Kidney glomerular epithelial cell (primary cell): ENCODE data around the gene SLC25A25.
A peak's percentile ranks its signal among the peaks of the same experiment; 100 is the strongest.
"Not testable (repeated sequence)": the region's sequence is repeated elsewhere in the genome, so short reads cannot be mapped to it uniquely, and the experiment has no call there.

Experiments used
- DNase-seq: peaks from one replicate; lab custom pipeline; 2025; lab: John Stamatoyannopoulos, UW

The SLC25A25 gene

DNA sequence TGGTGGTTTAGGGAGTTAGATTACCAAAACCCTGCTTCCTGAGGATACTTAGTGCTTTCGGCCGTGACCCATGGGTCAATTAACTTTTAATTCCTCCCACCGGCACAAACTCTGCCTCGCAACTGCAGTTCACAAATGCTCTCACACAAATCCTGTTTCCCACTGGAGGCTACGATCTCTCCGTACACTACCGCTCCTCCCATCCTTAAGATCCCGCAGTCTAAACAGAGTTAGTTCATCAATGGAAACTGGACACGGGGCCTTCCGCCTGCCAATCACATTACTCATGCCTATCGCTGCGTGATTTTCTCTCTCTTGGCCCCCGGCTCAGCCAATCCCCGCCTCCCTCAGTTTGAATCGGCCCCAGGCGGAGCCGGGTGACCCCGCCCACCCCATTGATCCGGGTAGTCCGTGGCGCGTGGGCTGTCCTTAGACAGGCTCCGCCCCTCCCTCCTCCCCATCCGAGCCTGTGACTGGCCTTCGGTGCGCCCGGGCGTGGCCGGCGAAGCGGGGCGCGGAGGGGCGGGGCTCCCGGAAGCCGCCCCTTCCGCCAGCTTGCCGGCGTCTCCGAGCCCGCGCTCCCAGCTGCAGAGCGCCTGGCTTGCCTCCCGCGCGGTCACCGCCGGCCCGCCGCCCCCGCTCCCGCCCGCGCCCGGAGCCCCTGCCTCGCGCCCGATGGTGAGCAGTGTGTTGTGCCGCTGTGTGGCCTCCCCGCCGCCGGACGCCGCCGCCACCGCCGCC lies at the start of gene SLC25A25:
TSS of gene SLC25A25 (plus strand) at position 588 of the 741 bp plus-strand sequence. CDS start at position 676, 88 bp downstream.
- peak; percentile 95 for DNase-seq

DNA sequence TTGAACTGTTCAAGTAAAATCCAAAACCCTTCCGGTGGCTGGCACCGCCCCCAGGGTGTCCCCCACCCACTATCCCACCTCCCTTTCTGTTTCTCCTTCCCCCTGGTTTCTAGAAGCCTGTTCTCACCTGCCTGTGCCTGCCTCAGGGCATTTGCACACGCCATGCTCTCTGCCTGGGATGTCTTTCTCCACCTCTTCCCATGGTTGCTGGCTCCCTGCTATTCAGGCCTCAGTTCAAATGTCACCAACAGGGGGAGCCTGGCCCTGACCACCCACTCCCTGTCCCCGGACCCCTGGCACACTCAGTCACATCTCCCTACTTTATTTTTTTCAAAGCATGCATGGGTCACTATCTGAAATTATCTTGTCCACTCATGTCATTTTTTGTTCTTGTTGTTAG lies 47.3 kb upstream of the SLC25A25 start:
- DNase-seq, result no peak

DNA sequence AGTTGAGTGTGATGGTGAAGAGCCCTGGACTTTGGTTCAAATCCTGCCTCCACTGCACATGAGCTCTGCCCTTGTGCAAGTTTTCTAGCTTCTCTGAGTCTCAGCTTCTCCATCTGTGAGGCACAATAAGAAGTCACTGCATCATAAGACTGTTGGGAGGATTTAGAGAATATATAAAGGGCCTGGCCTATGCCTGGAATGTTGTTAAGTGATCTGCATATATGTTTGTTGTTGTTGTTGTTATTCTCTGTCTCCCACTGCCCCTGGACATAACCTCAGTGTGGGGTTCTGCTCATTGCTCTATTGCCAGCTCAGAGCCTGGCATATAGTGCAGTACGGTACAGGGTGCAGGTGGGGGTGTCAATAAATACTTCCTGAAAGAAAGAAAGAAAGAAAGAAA lies 46.9 kb upstream of the SLC25A25 start:
- DNase-seq, result no peak

- DNase-seq, result peak; percentile 2
Measured at GRCh38 chr9:128022886-128023285, 45.1 kb upstream of the SLC25A25 start.

GRCh38 chr9:128023671-128024070 lies 44.4 kb upstream of the SLC25A25 start:
- DNase-seq, result not testable (repeated sequence)

- DNase-seq, result no peak
Measured at GRCh38 chr9:128024761-128025308, 43.2 kb upstream of the SLC25A25 start.

DNA sequence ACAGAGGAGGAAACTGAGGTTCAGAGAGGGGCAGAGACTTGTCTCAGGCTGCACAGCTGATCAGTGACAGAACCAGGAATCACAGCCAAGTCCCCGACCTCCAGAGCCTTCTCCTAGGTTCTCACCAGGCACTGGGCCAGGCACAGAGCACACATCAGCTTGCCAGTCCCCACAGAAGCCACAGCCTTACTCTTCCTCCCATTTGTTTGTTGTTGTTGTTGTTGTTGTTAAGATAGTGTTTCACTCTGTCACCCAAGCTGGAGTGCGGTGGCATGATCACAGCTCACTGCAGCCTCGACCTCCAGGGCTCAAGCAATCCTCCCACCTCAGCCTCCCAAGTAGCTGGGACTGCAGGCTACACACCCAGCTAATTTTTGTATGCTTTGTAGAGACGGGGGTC lies 42.3 kb upstream of the SLC25A25 start:
- no peak for DNase-seq

DNA sequence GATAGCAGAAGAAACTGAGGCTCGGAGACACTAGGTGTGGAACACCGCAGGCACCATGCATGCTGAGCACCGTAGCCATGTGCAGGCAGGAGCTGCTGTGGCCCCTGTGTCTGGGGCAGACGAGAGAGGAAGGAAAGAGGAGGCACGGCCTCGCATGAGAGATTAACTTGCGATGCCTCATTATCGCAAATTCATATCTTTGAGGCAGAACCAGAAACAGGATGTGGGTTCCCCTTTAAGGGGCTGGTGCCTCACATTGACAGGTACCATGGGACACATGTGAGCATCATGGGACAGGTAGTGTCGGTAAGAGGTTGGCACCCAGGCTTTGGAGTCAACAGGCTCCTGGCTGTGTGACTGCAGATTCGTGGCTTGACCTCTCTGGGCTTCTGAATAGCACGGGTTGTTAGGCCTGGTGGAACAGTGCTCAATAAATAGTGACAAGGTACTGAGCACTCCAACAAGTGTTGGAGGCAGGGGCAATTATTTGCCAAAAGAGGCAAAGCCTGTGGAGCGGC lies 41.7 kb upstream of the SLC25A25 start:
- no peak for DNase-seq

DNA sequence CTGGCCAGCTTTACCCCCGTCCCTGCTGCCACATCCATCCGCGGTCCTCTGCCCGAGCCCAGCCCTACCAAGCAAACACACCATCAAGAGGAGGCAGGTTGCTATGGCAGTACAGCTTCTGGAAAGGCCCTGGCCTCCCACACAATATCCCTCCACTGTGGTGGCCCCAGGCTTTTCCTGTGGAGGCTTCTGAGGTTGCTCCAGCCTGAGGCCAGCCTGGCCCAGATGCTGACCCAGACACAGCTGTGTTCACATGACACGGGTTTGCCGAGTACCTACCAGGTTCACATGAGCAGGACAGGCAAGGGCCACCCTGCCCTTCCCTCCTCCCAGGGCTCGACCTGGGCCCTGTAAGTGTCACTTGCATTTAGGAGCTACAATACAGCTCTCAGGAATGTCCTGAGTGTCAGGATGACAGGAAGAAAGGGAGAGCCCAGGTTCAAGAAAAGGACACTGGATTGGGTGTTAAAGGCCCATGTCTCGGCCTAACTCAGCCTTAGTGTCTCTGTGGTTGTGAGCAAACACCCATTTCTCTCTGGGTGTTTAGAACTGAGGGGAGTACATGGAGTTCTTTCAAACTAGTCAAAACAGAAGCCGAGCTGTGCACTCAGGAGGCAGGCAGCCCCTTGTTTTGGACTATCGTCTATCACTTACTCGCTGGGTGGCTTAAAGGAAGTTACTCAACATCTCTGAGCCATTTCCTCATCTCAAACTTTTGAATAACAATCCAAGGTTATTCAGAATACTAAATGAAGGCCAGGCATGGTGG lies 41.1 kb upstream of the SLC25A25 start:
- DNase-seq, result no peak

DNA sequence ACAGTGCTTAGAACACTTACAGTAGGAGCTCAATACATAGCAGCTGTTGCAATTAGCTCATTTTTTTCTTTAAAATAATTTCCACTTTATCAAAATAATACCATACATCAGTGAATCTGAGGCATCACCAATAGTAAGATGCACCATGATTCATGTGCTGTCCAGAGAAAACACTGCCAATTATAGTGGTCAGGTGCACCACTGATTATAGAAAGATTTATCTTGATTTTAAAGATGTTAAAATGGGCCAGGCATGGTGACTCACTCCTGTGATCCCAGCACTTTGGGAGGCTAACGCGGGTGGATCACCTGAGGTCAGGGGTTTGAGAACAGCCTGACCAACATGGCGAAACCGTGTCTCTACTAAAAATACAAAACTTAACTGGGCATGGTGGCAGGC lies 40.3 kb upstream of the SLC25A25 start:
- no peak for DNase-seq

GRCh38 chr9:128033609-128034008 lies 34.4 kb upstream of the SLC25A25 start:
- DNase-seq, result no peak

- DNase-seq, result peak; percentile 47
Measured at GRCh38 chr9:128034821-128035652, 33.0 kb upstream of the SLC25A25 start.

DNA sequence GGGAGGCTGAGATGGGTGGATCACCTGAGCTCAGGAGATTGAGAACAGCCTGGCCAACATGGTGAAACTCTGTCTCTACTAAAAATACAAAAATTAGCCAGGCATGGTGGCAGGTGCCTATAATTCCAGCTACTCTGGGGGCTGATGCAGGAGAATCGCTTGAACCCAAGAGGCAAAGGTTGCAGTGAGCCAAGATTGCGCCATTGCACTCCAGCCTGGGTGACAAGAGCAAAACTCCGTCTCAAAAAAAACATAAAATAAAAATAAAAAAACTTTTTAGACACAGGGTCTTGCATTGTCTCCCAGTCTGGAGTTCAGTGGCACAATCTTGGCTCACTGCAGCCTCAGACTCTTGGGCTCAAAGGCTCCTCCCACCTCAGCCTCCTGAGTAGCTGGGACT lies 31.5 kb upstream of the SLC25A25 start:
- not testable (repeated sequence) for DNase-seq

DNA sequence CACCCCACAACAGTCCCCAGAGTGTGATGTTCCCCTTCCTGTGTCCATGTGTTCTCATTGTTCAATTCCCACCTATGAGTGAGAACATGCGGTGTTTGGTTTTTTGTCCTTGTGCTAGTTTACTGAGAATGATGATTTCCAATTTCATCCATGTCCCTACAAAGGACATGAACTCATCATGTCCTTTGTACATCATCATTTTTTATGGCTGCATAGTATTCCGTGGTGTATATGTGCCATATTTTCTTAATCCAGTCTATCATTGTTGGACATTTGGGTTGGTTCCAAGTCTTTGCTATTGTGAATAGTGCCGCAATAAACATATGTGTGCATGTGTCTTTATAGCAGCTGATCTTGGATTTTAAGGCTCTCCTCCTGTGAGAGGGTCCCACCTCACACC lies 27.2 kb upstream of the SLC25A25 start:
- DNase-seq, result not testable (repeated sequence)

DNA sequence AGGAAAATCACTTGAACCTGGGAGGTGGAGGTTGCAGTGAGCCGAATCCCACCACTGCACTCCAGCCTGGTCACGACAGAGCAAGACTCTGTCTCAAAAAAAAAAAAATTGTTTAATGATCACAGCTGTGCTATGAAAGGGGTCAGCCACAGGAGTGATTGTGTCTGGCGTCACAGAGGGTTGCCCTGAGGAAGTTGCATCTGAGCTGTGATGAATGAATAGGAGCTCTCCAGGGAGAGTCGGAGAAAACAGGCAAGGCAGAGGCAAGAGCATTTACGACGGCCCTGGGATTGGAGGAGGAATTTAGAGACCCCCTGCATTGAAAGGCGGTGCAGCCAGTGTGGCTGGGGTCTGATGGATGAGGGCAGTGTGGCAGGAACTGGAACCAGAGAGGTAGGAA lies 26.0 kb upstream of the SLC25A25 start:
- no peak for DNase-seq

- no peak for DNase-seq
Measured at GRCh38 chr9:128043467-128043868, 24.6 kb upstream of the SLC25A25 start.

DNA sequence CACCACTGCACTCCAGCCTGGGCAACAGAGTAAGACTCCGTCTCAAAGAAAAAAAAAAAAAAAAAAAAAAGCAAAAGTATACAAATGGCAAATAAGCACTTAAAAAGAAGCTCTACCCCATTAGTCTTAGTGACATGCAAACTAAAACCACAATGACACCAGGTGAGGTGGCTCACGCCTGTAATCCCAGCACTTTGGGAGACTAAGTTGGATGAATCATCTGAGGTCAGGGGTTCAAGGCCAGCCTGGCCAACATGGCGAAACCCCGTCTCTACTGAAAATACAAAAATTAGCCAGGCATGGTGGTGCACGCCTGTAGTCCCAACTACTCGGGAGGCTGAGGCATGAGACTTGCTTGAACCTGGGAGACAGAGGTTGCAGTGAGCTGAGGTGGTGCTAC lies 22.6 kb upstream of the SLC25A25 start:
- DNase-seq, result not testable (repeated sequence)

- no peak for DNase-seq
Measured at GRCh38 chr9:128045831-128046230, 22.2 kb upstream of the SLC25A25 start.

- no peak for DNase-seq
Measured at GRCh38 chr9:128047231-128047630, 20.8 kb upstream of the SLC25A25 start.

GRCh38 chr9:128048663-128049062 lies 19.4 kb upstream of the SLC25A25 start:
- no peak for DNase-seq

DNA sequence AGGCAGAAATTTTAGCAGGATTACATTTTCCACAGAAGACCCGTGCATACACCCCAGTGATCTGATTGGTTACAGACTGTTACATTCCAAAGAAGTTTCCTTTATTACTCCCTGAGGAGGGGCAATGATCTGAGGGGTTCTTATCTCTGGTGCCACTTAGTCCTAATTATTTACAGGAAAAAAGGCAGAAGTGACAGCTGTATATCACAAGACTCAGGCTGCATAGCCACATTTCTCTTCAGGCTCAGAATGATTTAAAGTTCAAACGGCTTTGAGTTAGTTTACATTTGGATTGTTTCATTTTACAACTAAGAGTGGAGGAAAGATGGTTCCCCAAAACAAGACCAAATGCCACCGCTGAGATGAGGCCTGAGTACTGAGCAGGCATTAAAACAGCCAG lies 18.2 kb upstream of the SLC25A25 start:
- no peak for DNase-seq
